GM23338 (cell line): Measurements from ENCODE around the gene IER2. TPM values are rescaled to one million over a fixed set of nuclear protein-coding genes. Genes with fewer than 3 reads are reported as not detected.

ENCODE experiments used
- ATAC-seq: fragments of 200-7000 bp; cut with Tn5 transposase; 3 replicates; pipeline ENCODE4 v1.9.1; 2020
- DNase-seq: peaks from one replicate; pipeline ENCODE4 v3.0.0-alpha.2; 2015; ENCODE audit warnings: low spot score
- H2AFZ ChIP-seq: fragments of 200-600 bp; sonication (generic); 2 replicates; pipeline ENCODE4 v1.8.0; 2016; ENCODE audit warnings: antibody characterized with exemption, mild to moderate bottlenecking, moderate library complexity
- H3F3A ChIP-seq: fragments of 200-600 bp; sonication (generic); replicated peaks from 2 replicates; pipeline ENCODE4 v1.8.0; 2017; ENCODE audit warnings: antibody characterized with exemption, mixed run types, low read depth
- H3K27ac ChIP-seq: fragments of 200-600 bp; sonication (generic); 2 replicates; pipeline ENCODE4 v1.6.1; 2016; ENCODE audit warnings: low read depth
- H3K27me3 ChIP-seq: fragments of 200-600 bp; sonication (generic); 2 replicates; pipeline ENCODE4 v1.8.0; 2016; ENCODE audit warnings: mild to moderate bottlenecking, mixed run types, moderate library complexity; ENCODE audit not compliant: insufficient read depth
- H3K36me3 ChIP-seq: fragments of 200-600 bp; sonication (generic); 2 replicates; pipeline ENCODE4 v1.8.0; 2016; ENCODE audit warnings: mild to moderate bottlenecking; ENCODE audit not compliant: insufficient read depth
- H3K4me1 ChIP-seq: fragments of 200-600 bp; sonication (generic); 2 replicates; pipeline ENCODE4 v1.8.0; 2016; ENCODE audit warnings: mild to moderate bottlenecking, moderate library complexity; ENCODE audit not compliant: insufficient read depth
- H3K4me2 ChIP-seq: fragments of 200-600 bp; sonication (generic); 2 replicates; pipeline ENCODE4 v1.7.1; 2017; ENCODE audit warnings: mixed run types
- H3K4me3 ChIP-seq: fragments of 200-600 bp; sonication (generic); 2 replicates; pipeline ENCODE4 v1.6.1; 2016; ENCODE audit warnings: mixed run types
- H3K79me2 ChIP-seq: fragments of 200-600 bp; sonication (generic); replicated peaks from 2 replicates; pipeline ENCODE4 v1.8.0; 2017; ENCODE audit warnings: mild to moderate bottlenecking; ENCODE audit not compliant: insufficient read depth
- H3K9me2 ChIP-seq: fragments of 200-600 bp; sonication (generic); 2 replicates; pipeline ENCODE4 v1.8.0; 2017; ENCODE audit not compliant: insufficient read depth
- H4K20me1 ChIP-seq: fragments of 200-600 bp; sonication (generic); replicated peaks from 2 replicates; pipeline ENCODE4 v1.8.0; 2017; ENCODE audit warnings: mild to moderate bottlenecking; ENCODE audit not compliant: insufficient read depth
- H3K27ac Mint-ChIP-seq: 2 replicates; pipeline ENCODE4 v1.8.0; 2020; ENCODE audit warnings: inconsistent platforms, mild to moderate bottlenecking, moderate library complexity, mixed read lengths
- H3K27me3 Mint-ChIP-seq: 3 replicates; pipeline ENCODE4 v1.8.0; 2022; ENCODE audit warnings: low read depth, mild to moderate bottlenecking, moderate library complexity, mixed read lengths, inconsistent platforms; ENCODE audit not compliant: insufficient read depth, poor library complexity
- H3K36me3 Mint-ChIP-seq: 3 replicates; pipeline ENCODE4 v1.8.0; 2021; ENCODE audit warnings: low read depth, mild to moderate bottlenecking, inconsistent platforms, moderate library complexity, mixed read lengths
- H3K4me1 Mint-ChIP-seq: 3 replicates; pipeline ENCODE4 v1.8.0; 2020; ENCODE audit warnings: mild to moderate bottlenecking, inconsistent platforms, mixed read lengths
- H3K4me3 Mint-ChIP-seq: 3 replicates; pipeline ENCODE4 v1.8.0; 2021; ENCODE audit warnings: moderate library complexity, mild to moderate bottlenecking, inconsistent platforms, mixed read lengths
- H3K9me3 Mint-ChIP-seq: 3 replicates; pipeline ENCODE4 v1.8.0; 2020; ENCODE audit warnings: moderate library complexity, mild to moderate bottlenecking, inconsistent platforms, mixed read lengths
- CREB1 ChIP-seq: fragments of 250-450 bp; sonication (Bioruptor Pico); IDR thresholded peaks from 2 replicates; pipeline ENCODE4 v1.5.0; 2020; ENCODE audit warnings: low read depth, mild to moderate bottlenecking, moderate library complexity
- EZH2 ChIP-seq: fragments of 200-600 bp; sonication (generic); IDR thresholded peaks from one replicate; pipeline ENCODE4 v1.8.0; 2017; ENCODE audit warnings: antibody characterized with exemption, mild to moderate bottlenecking, low read depth; ENCODE audit not compliant: unreplicated experiment
- EZH2phosphoT487 ChIP-seq: fragments of 200-600 bp; sonication (generic); IDR thresholded peaks from one replicate; pipeline ENCODE4 v1.8.1; 2018; ENCODE audit warnings: antibody characterized with exemption; ENCODE audit not compliant: unreplicated experiment
- NANOG ChIP-seq: IDR thresholded peaks from 2 replicates; pipeline ENCODE4 v1.6.1; 2016; ENCODE audit warnings: antibody characterized with exemption, borderline replicate concordance
- STAT1 ChIP-seq: IDR thresholded peaks from one replicate; pipeline ENCODE4 v1.6.1; 2016; ENCODE audit warnings: antibody characterized with exemption; ENCODE audit not compliant: unreplicated experiment
- ZNF114 ChIP-seq: fragments of 250-450 bp; sonication (Bioruptor Pico); IDR thresholded peaks from 2 replicates; pipeline ENCODE4 v1.5.0; 2020; ENCODE audit warnings: mild to moderate bottlenecking, moderate library complexity
- polyA plus RNA-seq: library from polyadenylated mRNA; unstranded; fragments of >200 nt; fragmentation: Nextera tagmentation; extraction: Ambion mirVana; gene quantifications from 2 replicates; pipeline ENCODE4 v1.2.1, GENCODE V29; 2016
- total RNA-seq: library from RNA; depleted of rRNA; stranded (reverse); fragments of >200 nt; shearing (Covaris generic); gene quantifications from 2 replicates; pipeline ENCODE4 v1.2.3, GENCODE V29; 2014
- TF ChIP-seq, protein P1 (sequence below), 2 experiments: fragments of 200-600 bp in 1 of 2; sonication (generic) in 1 of 2; conservative IDR thresholded peaks; 2 replicates each; pipeline versions ENCODE4 v1.5.1 to v1.6.1; 2016 to 2017; ENCODE audit warnings: antibody characterized with exemption in 2 of 2, low read depth in 2 of 2, mild to moderate bottlenecking in 2 of 2, moderate library complexity in 1 of 2
- TF ChIP-seq, protein P2 (sequence below): IDR thresholded peaks from 2 replicates; pipeline ENCODE4 v1.6.1; 2016; ENCODE audit warnings: antibody characterized with exemption

Gene IER2
- total and polyA plus RNA-seq, 2 experiments from 2014 or later = 124 to 191 TPM

DNA sequence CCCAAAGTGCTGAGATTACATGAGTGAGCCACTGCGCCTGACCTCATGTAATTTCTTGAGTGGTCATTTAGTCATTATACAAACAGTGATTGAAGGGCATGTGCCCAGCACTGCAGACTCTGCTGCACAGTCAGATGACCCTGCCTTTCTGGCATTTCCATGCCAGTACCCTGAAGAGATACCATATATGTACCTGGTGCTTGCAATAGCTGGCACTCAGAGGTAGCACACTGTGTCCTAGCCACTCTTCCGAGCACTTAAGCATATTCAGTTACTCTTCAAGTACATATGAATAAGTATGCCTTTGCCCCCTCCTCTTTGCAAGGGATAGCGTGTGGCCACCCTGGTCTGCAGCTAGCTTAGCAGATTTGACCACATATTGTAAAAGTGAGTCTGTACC is 15.6 kb upstream of the IER2 start:
- DNase-seq (no peak), ATAC-seq (no peak)
- H3K79me2 ChIP-seq = peaks cover 53% of the 10 kb centered on the region
- Mint-ChIP-seq H3K36me3 (peaks cover 60% of the 10 kb centered on the region), H3K27me3 (peaks cover 16% of the 10 kb centered on the region), H3K4me3 (no peak overlapping the region), H3K27ac (no peak overlapping the region; the same call in 1 of the 2 replicates), H3K9me3 (no peaks in the 10 kb centered on the region), H3K4me1 (peaks cover 12% of the 10 kb centered on the region)
- no peak overlapping the region for H3K27ac ChIP-seq
- H3K27me3 ChIP-seq = no peaks in the 10 kb centered on the region
- H3F3A ChIP-seq = no peaks in the 10 kb centered on the region
- H3K4me3 ChIP-seq = no peak overlapping the region
- no peaks in the 10 kb centered on the region for H3K9me2 ChIP-seq
- H4K20me1 ChIP-seq = peaks cover 48% of the 10 kb centered on the region
- peaks cover 5% of the 10 kb centered on the region; the same call in 1 of the 2 replicates for H3K36me3 ChIP-seq
- no peak overlapping the region for H2AFZ ChIP-seq
- TF ChIP-seq, protein P1, sequence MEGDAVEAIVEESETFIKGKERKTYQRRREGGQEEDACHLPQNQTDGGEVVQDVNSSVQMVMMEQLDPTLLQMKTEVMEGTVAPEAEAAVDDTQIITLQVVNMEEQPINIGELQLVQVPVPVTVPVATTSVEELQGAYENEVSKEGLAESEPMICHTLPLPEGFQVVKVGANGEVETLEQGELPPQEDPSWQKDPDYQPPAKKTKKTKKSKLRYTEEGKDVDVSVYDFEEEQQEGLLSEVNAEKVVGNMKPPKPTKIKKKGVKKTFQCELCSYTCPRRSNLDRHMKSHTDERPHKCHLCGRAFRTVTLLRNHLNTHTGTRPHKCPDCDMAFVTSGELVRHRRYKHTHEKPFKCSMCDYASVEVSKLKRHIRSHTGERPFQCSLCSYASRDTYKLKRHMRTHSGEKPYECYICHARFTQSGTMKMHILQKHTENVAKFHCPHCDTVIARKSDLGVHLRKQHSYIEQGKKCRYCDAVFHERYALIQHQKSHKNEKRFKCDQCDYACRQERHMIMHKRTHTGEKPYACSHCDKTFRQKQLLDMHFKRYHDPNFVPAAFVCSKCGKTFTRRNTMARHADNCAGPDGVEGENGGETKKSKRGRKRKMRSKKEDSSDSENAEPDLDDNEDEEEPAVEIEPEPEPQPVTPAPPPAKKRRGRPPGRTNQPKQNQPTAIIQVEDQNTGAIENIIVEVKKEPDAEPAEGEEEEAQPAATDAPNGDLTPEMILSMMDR (conservative IDR thresholded peaks at IDR 0.05; ENCODE audit: low read depth in 2 of 2) = no peak
- H3K4me1 ChIP-seq = no peaks in the 10 kb centered on the region
- no peak overlapping the region for H3K4me2 ChIP-seq

DNA sequence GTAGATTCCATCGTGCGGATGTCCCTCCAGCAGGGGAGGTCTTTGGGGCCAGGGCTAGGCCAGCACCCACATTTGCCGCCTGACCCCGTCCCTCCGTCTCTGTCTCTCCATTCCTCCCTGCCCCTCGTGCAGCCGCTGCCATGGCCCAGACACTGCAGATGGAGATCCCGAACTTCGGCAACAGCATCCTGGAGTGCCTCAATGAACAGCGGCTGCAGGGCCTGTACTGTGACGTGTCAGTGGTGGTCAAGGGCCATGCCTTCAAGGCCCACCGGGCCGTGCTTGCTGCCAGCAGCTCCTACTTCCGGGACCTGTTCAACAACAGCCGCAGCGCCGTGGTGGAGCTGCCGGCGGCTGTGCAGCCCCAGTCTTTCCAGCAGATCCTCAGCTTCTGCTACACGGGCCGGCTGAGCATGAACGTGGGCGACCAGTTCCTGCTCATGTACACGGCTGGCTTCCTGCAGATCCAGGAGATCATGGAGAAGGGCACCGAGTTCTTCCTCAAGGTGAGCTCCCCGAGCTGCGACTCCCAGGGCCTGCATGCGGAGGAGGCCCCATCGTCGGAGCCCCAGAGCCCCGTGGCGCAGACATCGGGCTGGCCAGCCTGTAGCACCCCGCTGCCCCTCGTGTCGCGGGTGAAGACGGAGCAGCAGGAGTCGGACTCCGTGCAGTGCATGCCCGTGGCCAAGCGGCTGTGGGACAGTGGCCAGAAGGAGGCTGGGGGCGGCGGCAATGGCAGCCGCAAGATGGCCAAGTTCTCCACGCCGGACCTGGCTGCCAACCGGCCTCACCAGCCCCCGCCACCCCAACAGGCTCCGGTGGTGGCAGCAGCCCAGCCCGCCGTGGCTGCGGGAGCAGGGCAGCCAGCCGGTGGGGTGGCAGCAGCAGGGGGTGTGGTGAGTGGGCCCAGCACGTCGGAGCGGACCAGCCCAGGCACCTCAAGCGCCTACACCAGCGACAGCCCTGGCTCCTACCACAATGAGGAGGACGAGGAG is 14.8 kb upstream of the IER2 start:
- Mint-ChIP-seq H3K9me3 (no peaks in the 10 kb centered on the region), H3K4me3 (no peak overlapping the region)

DNA sequence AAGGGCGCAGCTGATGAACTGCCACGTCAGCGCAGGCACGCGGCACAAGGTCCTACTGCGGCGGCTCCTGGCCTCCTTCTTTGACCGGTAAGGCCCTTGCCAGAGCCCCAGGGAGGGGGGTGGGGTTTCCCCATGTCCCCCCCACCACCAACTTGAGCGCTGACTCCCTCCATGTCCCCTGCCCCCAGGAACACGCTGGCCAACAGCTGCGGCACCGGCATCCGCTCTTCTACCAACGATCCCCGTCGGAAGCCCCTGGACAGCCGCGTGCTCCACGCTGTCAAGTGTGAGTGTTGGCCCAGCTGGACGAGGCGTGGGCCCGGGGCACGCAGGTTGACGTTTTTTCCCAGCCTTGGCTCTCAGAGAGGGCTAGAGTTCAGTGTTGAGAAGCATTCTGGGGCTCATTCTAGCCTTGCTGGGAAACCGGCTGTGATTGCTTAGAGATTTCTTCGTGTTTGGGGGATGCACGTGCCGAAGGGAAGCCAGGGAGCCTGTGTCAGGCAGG is 12.9 kb upstream of the IER2 start:
- peaks cover 28% of the 10 kb centered on the region for H4K20me1 ChIP-seq
- no peak for TF ChIP-seq STAT1
- no peak for TF ChIP-seq EZH2phosphoT487
- TF ChIP-seq NANOG = no peak
- TF ChIP-seq ZNF114 (CRISPR knock-in tag) = no peak
- TF ChIP-seq, protein P2, sequence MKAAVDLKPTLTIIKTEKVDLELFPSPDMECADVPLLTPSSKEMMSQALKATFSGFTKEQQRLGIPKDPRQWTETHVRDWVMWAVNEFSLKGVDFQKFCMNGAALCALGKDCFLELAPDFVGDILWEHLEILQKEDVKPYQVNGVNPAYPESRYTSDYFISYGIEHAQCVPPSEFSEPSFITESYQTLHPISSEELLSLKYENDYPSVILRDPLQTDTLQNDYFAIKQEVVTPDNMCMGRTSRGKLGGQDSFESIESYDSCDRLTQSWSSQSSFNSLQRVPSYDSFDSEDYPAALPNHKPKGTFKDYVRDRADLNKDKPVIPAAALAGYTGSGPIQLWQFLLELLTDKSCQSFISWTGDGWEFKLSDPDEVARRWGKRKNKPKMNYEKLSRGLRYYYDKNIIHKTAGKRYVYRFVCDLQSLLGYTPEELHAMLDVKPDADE = no peak
- no peak for TF ChIP-seq EZH2

More for the DNA sequence above, 14.8 kb upstream of the IER2 start:
- H3K4me3 ChIP-seq = no peak overlapping the region
- no peaks in the 10 kb centered on the region for H3K9me2 ChIP-seq
- H2AFZ ChIP-seq = no peak overlapping the region
- no peaks in the 10 kb centered on the region for H3F3A ChIP-seq
- peaks cover 16% of the 10 kb centered on the region for H3K27me3 Mint-ChIP-seq
- H3K36me3 ChIP-seq = peaks cover 5% of the 10 kb centered on the region; the same call in 1 of the 2 replicates
- H3K27ac Mint-ChIP-seq = no peak overlapping the region
- DNase-seq = no peak
- H3K27ac ChIP-seq = no peak overlapping the region
- peaks cover 40% of the 10 kb centered on the region for H4K20me1 ChIP-seq
- no peak for TF ChIP-seq EZH2
- no peak for TF ChIP-seq CREB1 (CRISPR knock-in tag)
- no peak for TF ChIP-seq STAT1
- no peak for ATAC-seq
- H3K4me2 ChIP-seq = no peak overlapping the region
- no peaks in the 10 kb centered on the region for H3K27me3 ChIP-seq
- H3K79me2 ChIP-seq = peaks cover 45% of the 10 kb centered on the region
- no peaks in the 10 kb centered on the region for H3K4me1 ChIP-seq
- peaks cover 16% of the 10 kb centered on the region for H3K4me1 Mint-ChIP-seq
- H3K36me3 Mint-ChIP-seq = peaks cover 61% of the 10 kb centered on the region

More for the DNA sequence above, 12.9 kb upstream of the IER2 start:
- Mint-ChIP-seq H3K4me1 (peaks cover 16% of the 10 kb centered on the region), H3K27me3 (peaks cover 19% of the 10 kb centered on the region), H3K4me3 (no peak overlapping the region), H3K9me3 (no peaks in the 10 kb centered on the region), H3K36me3 (peaks cover 59% of the 10 kb centered on the region), H3K27ac (no peak overlapping the region; the same call in 1 of the 2 replicates)
- Histone ChIP-seq H3F3A (no peaks in the 10 kb centered on the region), H3K4me1 (no peaks in the 10 kb centered on the region), H3K27ac (no peak overlapping the region), H2AFZ (no peak overlapping the region), H3K4me2 (no peak overlapping the region), H3K36me3 (peaks cover 5% of the 10 kb centered on the region; the same call in 1 of the 2 replicates), H3K4me3 (no peak overlapping the region), H3K79me2 (peaks cover 26% of the 10 kb centered on the region), H3K9me2 (no peaks in the 10 kb centered on the region), H3K27me3 (no peaks in the 10 kb centered on the region)
- DNase-seq (no peak), ATAC-seq (no peak)
